GM18502 (cell line): ENCODE results near the gene SLC13A3.
A peak's percentile ranks its signal among the peaks of the same experiment; 100 is the strongest.

Source experiments
- ATAC-seq: cut with Tn5 transposase; IDR thresholded peaks from one replicate; pipeline ENCODE4 v1.9.1; 2021; ENCODE audit warnings: mild to moderate bottlenecking; ENCODE audit not compliant: unreplicated experiment, poor library complexity

The SLC13A3 gene

GRCh38 chr20:46563170-46563859 is 87.9 kb downstream of the SLC13A3 start:
- ATAC-seq = no peak

GRCh38 chr20:46562373-46563169 is 88.7 kb downstream of the SLC13A3 start:
- ATAC-seq = no peak

GRCh38 chr20:46562009-46562372 is 89.3 kb downstream of the SLC13A3 start:
- no peak for ATAC-seq

GRCh38 chr20:46559685-46560440 is 91.4 kb downstream of the SLC13A3 start:
- no peak for ATAC-seq

GRCh38 chr20:46559001-46559400 is 92.3 kb downstream of the SLC13A3 start:
- ATAC-seq = no peak

- no peak for ATAC-seq
Observed at GRCh38 chr20:46558511-46558959, 92.7 kb downstream of the SLC13A3 start.

GRCh38 chr20:46557231-46557956 is 93.9 kb downstream of the SLC13A3 start:
- no peak for ATAC-seq

- no peak for ATAC-seq
Observed at GRCh38 chr20:46555370-46555956, 95.8 kb downstream of the SLC13A3 start.

GRCh38 chr20:46554828-46555227 is 96.4 kb downstream of the SLC13A3 start:
- no peak for ATAC-seq

- no peak for ATAC-seq
Observed at GRCh38 chr20:46553926-46554325, 97.3 kb downstream of the SLC13A3 start.

GRCh38 chr20:46552460-46553420 is 98.5 kb downstream of the SLC13A3 start:
- peak; percentile 83 for ATAC-seq

- no peak for ATAC-seq
Observed at GRCh38 chr20:46551522-46552381, 99.5 kb downstream of the SLC13A3 start.

- ATAC-seq = no peak
Observed at GRCh38 chr20:46550461-46550860, 100.8 kb downstream of the SLC13A3 start, which contains the start of gene OCSTAMP. Gene OCSTAMP (minus strand): TSS chr20:46550654. CDS start chr20:46550560, 94 bp downstream.

- no peak for ATAC-seq
Observed at GRCh38 chr20:46549188-46549972, 101.9 kb downstream of the SLC13A3 start.

- no peak for ATAC-seq
Observed at GRCh38 chr20:46548688-46549087, 102.6 kb downstream of the SLC13A3 start.

GRCh38 chr20:46547995-46548394 is 103.3 kb downstream of the SLC13A3 start:
- no peak for ATAC-seq

GRCh38 chr20:46546936-46547335 is 104.3 kb downstream of the SLC13A3 start:
- ATAC-seq = no peak
